ENCODE results near the gene C2orf49.
"Not testable (repeated sequence)": the region's sequence is repeated elsewhere in the genome, so short reads cannot be mapped to it uniquely, and the experiment has no call there.

The C2orf49 gene

GRCh38 chr2:105317937-105318336, 19.4 kb upstream of the C2orf49 start:
- no peak for DNase-seq (ENCODE audit: low read depth)
- H3K4me3 ChIP-seq (ENCODE audit: low read depth, low read length), result no peak overlapping the region

- H3K4me3 ChIP-seq (ENCODE audit: low read depth, low read length), result no peak overlapping the region
Measured at GRCh38 chr2:105320651-105321215, 16.6 kb upstream of the C2orf49 start.

GRCh38 chr2:105321875-105322646, 15.3 kb upstream of the C2orf49 start:
- H3K4me3 ChIP-seq (ENCODE audit: low read depth, low read length), result no peak overlapping the region
- no peak for DNase-seq (ENCODE audit: low read depth)

More at GRCh38 chr2:105320651-105321215, 16.6 kb upstream of the C2orf49 start:
- no peak for DNase-seq (ENCODE audit: low read depth)

GRCh38 chr2:105323111-105323510, 14.2 kb upstream of the C2orf49 start:
- no peak for DNase-seq (ENCODE audit: low read depth)
- no peak overlapping the region for H3K4me3 ChIP-seq (ENCODE audit: low read depth, low read length)

- H3K4me3 ChIP-seq (ENCODE audit: low read depth, low read length), result no peak overlapping the region
- no peak for DNase-seq (ENCODE audit: low read depth)
Measured at GRCh38 chr2:105324101-105324500, 13.2 kb upstream of the C2orf49 start.

GRCh38 chr2:105324732-105325131, 12.6 kb upstream of the C2orf49 start:
- H3K4me3 ChIP-seq (ENCODE audit: low read depth, low read length), result no peak overlapping the region
- DNase-seq (ENCODE audit: low read depth), result no peak

GRCh38 chr2:105325389-105325963, 11.9 kb upstream of the C2orf49 start:
- no peak overlapping the region for H3K4me3 ChIP-seq (ENCODE audit: low read depth, low read length)
- DNase-seq (ENCODE audit: low read depth), result no peak

GRCh38 chr2:105327271-105327670, 10.1 kb upstream of the C2orf49 start:
- DNase-seq (ENCODE audit: low read depth); H3K4me3 ChIP-seq (ENCODE audit: low read depth, low read length): not testable (repeated sequence)

- H3K4me3 ChIP-seq (ENCODE audit: low read depth, low read length), result no peak overlapping the region
- DNase-seq (ENCODE audit: low read depth), result no peak
Measured at GRCh38 chr2:105327690-105328089, 9.7 kb upstream of the C2orf49 start.

GRCh38 chr2:105328281-105329196, 8.8 kb upstream of the C2orf49 start:
- peak overlapping the region; percentile 54 for H3K4me3 ChIP-seq (ENCODE audit: low read depth, low read length)
- no peak for DNase-seq (ENCODE audit: low read depth)

GRCh38 chr2:105329197-105329554, 8.2 kb upstream of the C2orf49 start:
- no peak for DNase-seq (ENCODE audit: low read depth)
- peak overlapping the region; percentile 54 for H3K4me3 ChIP-seq (ENCODE audit: low read depth, low read length)

GRCh38 chr2:105329561-105330495, 7.5 kb upstream of the C2orf49 start, which contains the start of gene TGFBRAP1:
Gene TGFBRAP1 (minus strand): TSS chr2:105329735. CDS start chr2:105308301, 21,434 bp downstream.
- peak within 1 kb of the TSS; percentile 56 for H3K4me3 ChIP-seq (ENCODE audit: low read depth, low read length)
- no peak for DNase-seq (ENCODE audit: low read depth)

GRCh38 chr2:105330681-105331375, 6.5 kb upstream of the C2orf49 start:
- DNase-seq (ENCODE audit: low read depth), result no peak
- H3K4me3 ChIP-seq (ENCODE audit: low read depth, low read length), result no peak overlapping the region

- DNase-seq (ENCODE audit: low read depth), result no peak
- no peak overlapping the region for H3K4me3 ChIP-seq (ENCODE audit: low read depth, low read length)
Measured at GRCh38 chr2:105334211-105334610, 3.1 kb upstream of the C2orf49 start.

GRCh38 chr2:105335469-105335868, 1.9 kb upstream of the C2orf49 start:
- no peak for DNase-seq (ENCODE audit: low read depth)
- no peak overlapping the region for H3K4me3 ChIP-seq (ENCODE audit: low read depth, low read length)

- DNase-seq (ENCODE audit: low read depth), result no peak
- H3K4me3 ChIP-seq (ENCODE audit: low read depth, low read length), result peak overlapping the region; percentile 89
Measured at GRCh38 chr2:105336786-105337121, 586 bp upstream of the C2orf49 start.

- H3K4me3 ChIP-seq (ENCODE audit: low read depth, low read length), result peak overlapping the region; percentile 89
- no peak for DNase-seq (ENCODE audit: low read depth)
Measured at GRCh38 chr2:105338020-105338385, 663 bp downstream of the C2orf49 start.

- no peak overlapping the region for H3K4me3 ChIP-seq (ENCODE audit: low read depth, low read length)
Measured at GRCh38 chr2:105339414-105339813, 2.1 kb downstream of the C2orf49 start.

More at GRCh38 chr2:105339414-105339813, 2.1 kb downstream of the C2orf49 start:
- DNase-seq (ENCODE audit: low read depth), result no peak
